CD4-positive, alpha-beta T cell (primary cell): Measurements from ENCODE around the gene TXNRD3. TPM values are rescaled to one million over a fixed set of nuclear protein-coding genes. Genes with fewer than 3 reads are reported as not detected.

ENCODE experiments used
- ATAC-seq: fragments of 200-7000 bp; cut with Tn5 transposase; one replicate; pipeline ENCODE4 v1.10.0; 2022; ENCODE audit warnings: mild to moderate bottlenecking; ENCODE audit not compliant: poor library complexity
- CTCF ChIA-PET: fragments of 350-600 bp; sonication (Branson Sonifier 250); formaldehyde crosslinking; loops from one replicate; lab custom pipeline; 2021; ENCODE audit warnings: antibody characterized with exemption, inconsistent platforms; lab: Charles Lee
- POLR2A ChIA-PET: fragments of 350-600 bp; sonication (Branson Sonifier 250); formaldehyde crosslinking; loops from one replicate; lab custom pipeline; 2021; ENCODE audit warnings: antibody characterized with exemption, inconsistent platforms; lab: Charles Lee
- DNase-seq, 14 experiments: peaks; one replicate each; pipeline ENCODE4 v3.0.0-alpha.2; 2013 to 2020; ENCODE audit warnings: mixed read lengths in 2 of 14
- H3K27ac ChIP-seq, 2 donors: one replicate each; pipeline versions ENCODE4 v1.5.1 to v1.7.0; 2013; ENCODE audit warnings: low read length in 2 of 2, low read depth in 1 of 2, mild to moderate bottlenecking in 1 of 2
- H3K27me3 ChIP-seq, 2 experiments: 1 replicate in 1 of 2; 2 replicates in 1 of 2; pipeline versions ENCODE4 v1.6.1 to v1.7.0; 2013; ENCODE audit warnings: low read length in 2 of 2, control low read depth in 1 of 2, mild to moderate bottlenecking in 1 of 2, moderate library complexity in 1 of 2; ENCODE audit not compliant: insufficient read depth in 2 of 2, control insufficient read depth in 1 of 2
- H3K36me3 ChIP-seq: one replicate; pipeline ENCODE4 v1.6.1; 2013; ENCODE audit warnings: low read length, control low read depth; ENCODE audit not compliant: insufficient read depth
- H3K4me1 ChIP-seq: one replicate; pipeline ENCODE4 v1.6.1; 2013; ENCODE audit warnings: low read length, control low read depth; ENCODE audit not compliant: insufficient read depth
- H3K4me3 ChIP-seq: one replicate; pipeline ENCODE4 v1.5.1; 2013; ENCODE audit warnings: mild to moderate bottlenecking, low read length, moderate library complexity
- H3K9me3 ChIP-seq, 2 experiments: 1 replicate in 1 of 2; 2 replicates in 1 of 2; pipeline versions ENCODE4 v1.6.1 to v1.7.0; 2013; ENCODE audit warnings: low read length in 2 of 2, mild to moderate bottlenecking in 2 of 2, control low read depth in 1 of 2, moderate library complexity in 1 of 2; ENCODE audit not compliant: control insufficient read depth in 1 of 2, insufficient read depth in 1 of 2
- H3K27ac Mint-ChIP-seq: one replicate; pipeline ENCODE4 v1.8.0; 2020; ENCODE audit warnings: mixed read lengths
- H3K27me3 Mint-ChIP-seq: one replicate; pipeline ENCODE4 v1.8.0; 2021; ENCODE audit warnings: mixed read lengths
- H3K36me3 Mint-ChIP-seq: one replicate; pipeline ENCODE4 v1.8.0; 2021; ENCODE audit warnings: low read depth, mixed read lengths
- H3K4me1 Mint-ChIP-seq: one replicate; pipeline ENCODE4 v1.8.0; 2021; ENCODE audit warnings: low read depth, mixed read lengths
- H3K4me3 Mint-ChIP-seq: one replicate; pipeline ENCODE4 v1.8.0; 2020; ENCODE audit warnings: mild to moderate bottlenecking, mixed read lengths
- H3K9me3 Mint-ChIP-seq: one replicate; pipeline ENCODE4 v1.8.0; 2020; ENCODE audit warnings: mixed read lengths
- intact Hi-C, 2 experiments: fragments of 100-400 bp; cut with DNase I in 1 of 2; cut with micrococcal nuclease in 1 of 2; formaldehyde crosslinking; loops; one replicate each; pipeline versions ENCODE4 v1.15.1 to v1.9.0; 2023 to 2025; cut with DNase I, micrococcal nuclease
- total RNA-seq, 174 experiments: library from RNA in 2 of 174; stranded (reverse) in 2 of 174; gene quantifications; one replicate each; pipeline ENCODE4 v1.2.3 and lab custom pipeline; 2021 to 2026
- TF ChIP-seq, protein P1 (sequence below): fragments of 200-600 bp; IDR thresholded peaks from one replicate; pipeline ENCODE4 v1.8.0; 2022; ENCODE audit warnings: antibody characterized with exemption, mild to moderate bottlenecking

TXNRD3 gene
- total RNA-seq, 2 experiments from 2014 or later = 1.0 to 1.5 TPM

DNA sequence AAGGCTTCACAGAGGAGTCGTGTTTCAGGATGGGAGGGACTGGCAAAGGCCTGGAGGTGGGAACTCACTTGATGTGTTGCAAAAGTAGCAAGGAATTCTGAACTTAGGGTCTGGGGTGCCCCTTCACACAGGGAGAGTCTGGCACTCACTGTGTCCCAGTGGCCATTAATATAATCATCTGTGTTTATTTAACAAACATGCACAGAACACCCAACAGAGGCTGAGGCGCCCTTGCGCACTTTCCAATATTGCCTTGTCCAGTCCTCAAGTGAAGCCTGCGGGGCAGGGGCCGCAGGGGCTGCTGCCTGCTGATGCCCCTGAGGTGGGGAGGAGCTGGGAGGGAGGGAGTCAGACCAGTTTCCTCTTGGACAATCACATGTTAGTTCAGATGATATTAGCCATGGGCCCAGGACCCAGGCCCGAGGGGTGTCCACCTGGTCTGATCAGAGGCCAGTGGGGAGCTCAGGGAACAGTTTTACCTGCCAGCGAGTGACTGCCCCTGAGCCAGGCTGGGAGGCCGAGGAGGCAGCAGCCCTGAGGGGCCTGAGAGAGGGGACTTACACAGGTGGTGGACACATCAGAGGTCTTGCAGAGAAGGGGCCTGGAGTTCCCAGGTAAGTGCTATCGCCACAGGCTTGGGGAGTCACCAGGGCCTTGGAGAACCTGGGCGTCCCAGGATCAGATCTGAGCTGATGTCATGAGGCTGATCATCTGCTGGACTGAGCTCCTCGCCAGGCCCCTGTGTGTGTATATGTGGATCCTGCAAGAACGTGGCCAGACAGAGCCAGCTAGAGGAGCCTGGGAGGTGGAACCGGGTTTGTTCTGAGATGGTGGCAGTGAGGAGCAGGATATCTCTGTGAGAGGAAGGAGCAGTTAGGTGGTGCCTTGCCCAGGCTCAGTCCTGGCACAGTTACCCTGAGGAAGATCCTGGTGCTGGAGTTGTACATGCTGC, 13.8 kb upstream of the TXNRD3 start:
- Histone ChIP-seq H3K4me1 (no peaks in the 10 kb centered on the region), H3K36me3 (no peaks in the 10 kb centered on the region), H3K27me3 (no peaks in the 10 kb centered on the region), H3K27ac (no peak overlapping the region), H3K9me3 (peaks cover 12 to 18% of the 10 kb centered on the region in 2 experiments), H3K4me3 (no peak overlapping the region)
- Mint-ChIP-seq H3K27ac (no peak overlapping the region), H3K4me1 (no peaks in the 10 kb centered on the region), H3K4me3 (no peak overlapping the region), H3K9me3 (no peaks in the 10 kb centered on the region), H3K36me3 (no peaks in the 10 kb centered on the region), H3K27me3 (no peaks in the 10 kb centered on the region)
- intact Hi-C loops = no loop called here
- CTCF ChIA-PET = no interaction called here
- no peak for DNase-seq
- ATAC-seq = no peak
- POLR2A ChIA-PET = no interaction called here
- TF ChIP-seq, protein P1, sequence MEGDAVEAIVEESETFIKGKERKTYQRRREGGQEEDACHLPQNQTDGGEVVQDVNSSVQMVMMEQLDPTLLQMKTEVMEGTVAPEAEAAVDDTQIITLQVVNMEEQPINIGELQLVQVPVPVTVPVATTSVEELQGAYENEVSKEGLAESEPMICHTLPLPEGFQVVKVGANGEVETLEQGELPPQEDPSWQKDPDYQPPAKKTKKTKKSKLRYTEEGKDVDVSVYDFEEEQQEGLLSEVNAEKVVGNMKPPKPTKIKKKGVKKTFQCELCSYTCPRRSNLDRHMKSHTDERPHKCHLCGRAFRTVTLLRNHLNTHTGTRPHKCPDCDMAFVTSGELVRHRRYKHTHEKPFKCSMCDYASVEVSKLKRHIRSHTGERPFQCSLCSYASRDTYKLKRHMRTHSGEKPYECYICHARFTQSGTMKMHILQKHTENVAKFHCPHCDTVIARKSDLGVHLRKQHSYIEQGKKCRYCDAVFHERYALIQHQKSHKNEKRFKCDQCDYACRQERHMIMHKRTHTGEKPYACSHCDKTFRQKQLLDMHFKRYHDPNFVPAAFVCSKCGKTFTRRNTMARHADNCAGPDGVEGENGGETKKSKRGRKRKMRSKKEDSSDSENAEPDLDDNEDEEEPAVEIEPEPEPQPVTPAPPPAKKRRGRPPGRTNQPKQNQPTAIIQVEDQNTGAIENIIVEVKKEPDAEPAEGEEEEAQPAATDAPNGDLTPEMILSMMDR = no peak

DNA sequence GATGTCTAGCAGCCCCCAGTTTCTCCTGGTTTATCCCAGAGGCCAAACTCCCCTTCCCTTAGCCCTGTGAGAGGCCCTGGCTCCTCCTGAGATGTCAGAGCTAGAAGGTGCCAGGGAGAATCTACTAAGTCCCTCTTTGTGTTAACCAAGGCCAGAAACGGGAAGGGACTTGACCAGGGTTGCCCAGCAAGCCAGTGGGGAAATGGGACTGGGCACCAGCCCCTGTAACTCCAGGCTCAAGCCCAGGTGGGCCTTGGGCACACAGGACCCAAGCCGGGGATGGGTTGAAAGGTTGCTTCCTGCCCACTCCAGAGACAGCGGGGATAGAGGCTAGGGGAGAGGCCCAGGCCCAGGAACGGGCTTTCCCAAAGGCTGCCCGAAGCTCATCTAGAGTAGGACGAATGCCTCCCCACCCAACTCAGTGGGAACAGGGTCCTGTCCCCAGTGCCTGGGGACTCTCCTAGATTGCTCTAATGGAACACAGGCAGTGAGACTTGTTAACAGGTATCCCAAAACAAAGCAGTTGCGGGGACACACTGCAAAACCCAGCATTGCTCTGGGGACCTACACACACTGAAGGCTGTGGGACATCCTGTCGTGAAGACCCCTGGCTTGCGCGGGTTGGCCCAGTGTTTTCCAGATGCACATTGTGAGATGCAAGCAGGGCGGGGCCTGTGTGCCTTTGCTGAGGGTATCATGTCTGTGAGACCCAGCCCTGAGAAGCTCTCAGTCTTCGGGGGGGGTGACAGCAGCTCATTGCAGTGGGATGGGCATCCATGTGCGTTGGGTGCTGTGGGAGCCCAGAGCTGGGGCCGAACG, 12.9 kb upstream of the TXNRD3 start:
- Mint-ChIP-seq H3K27ac (no peak overlapping the region), H3K36me3 (no peaks in the 10 kb centered on the region), H3K9me3 (no peaks in the 10 kb centered on the region), H3K27me3 (no peaks in the 10 kb centered on the region), H3K4me1 (no peaks in the 10 kb centered on the region), H3K4me3 (no peak overlapping the region)
- DNase-seq (no peak), ATAC-seq (no peak)
- Histone ChIP-seq H3K4me1 (no peaks in the 10 kb centered on the region), H3K9me3 (peaks cover 8 to 14% of the 10 kb centered on the region in 2 experiments), H3K4me3 (no peak overlapping the region), H3K27me3 (no peaks in the 10 kb centered on the region), H3K27ac (no peak overlapping the region), H3K36me3 (no peaks in the 10 kb centered on the region)
- ChIA-PET POLR2A (no interaction called here), CTCF (no interaction called here)
- intact Hi-C loops = no loop called here
- TF ChIP-seq, protein P1 = no peak

DNA sequence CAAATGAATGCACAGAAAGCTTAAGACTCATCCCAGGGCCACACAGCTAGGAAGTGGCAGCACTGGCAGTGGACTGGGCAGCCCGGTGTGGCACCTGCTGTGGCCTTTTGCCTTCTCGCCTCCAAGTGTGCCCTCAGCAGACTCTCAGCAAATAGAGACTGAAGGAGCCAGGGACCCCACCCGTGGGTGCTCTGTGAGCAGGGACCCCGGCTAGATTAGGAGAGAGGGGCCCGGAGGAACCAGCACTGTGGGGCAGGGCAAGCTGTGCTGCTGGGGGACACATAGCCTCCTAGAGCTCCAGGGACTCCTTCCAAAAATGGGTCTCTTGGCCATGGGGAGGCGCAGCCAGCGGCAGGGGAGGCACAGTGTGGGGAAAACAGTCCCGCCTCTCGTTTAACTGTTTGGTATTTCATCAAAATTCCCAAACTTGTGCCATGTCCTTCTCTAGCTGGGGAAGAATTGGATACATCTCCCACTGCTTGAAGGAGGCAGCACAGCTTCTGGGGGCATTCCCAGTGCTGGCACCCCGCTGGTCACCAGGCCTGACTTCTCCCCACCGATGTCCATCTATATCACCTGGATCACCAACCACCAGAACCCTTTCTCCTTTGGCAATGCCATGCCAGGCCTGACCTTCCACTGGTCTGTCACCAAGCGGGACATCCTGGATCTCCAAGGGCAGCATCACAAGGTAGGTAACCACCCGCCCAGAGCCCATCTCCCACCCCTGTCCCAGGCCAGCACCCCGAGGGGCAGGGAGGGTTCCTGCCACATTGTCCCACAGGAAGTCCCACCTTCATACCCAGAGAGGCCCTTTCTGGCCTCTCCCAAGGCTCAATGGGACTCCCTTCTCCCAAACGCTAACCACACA, 12.0 kb upstream of the TXNRD3 start:
- H3K4me1 ChIP-seq = no peaks in the 10 kb centered on the region
- CTCF ChIA-PET = no interaction called here

More for the DNA sequence above, 12.0 kb upstream of the TXNRD3 start:
- no peak overlapping the region for H3K4me3 ChIP-seq
- DNase-seq = no peak
- no peak overlapping the region for H3K27ac ChIP-seq
- no peaks in the 10 kb centered on the region for H3K36me3 Mint-ChIP-seq
- no peaks in the 10 kb centered on the region for H3K4me1 Mint-ChIP-seq
- H3K27me3 Mint-ChIP-seq = peaks cover 5% of the 10 kb centered on the region
- H3K9me3 Mint-ChIP-seq = no peaks in the 10 kb centered on the region
- no peaks in the 10 kb centered on the region for H3K36me3 ChIP-seq
- POLR2A ChIA-PET = no interaction called here
- no peak overlapping the region for H3K4me3 Mint-ChIP-seq
- H3K9me3 ChIP-seq = peaks cover 5 to 8% of the 10 kb centered on the region in 2 experiments
- H3K27ac Mint-ChIP-seq = no peak overlapping the region
- peaks cover 0 to 2% of the 10 kb centered on the region in 2 experiments for H3K27me3 ChIP-seq
- ATAC-seq = no peak
- intact Hi-C loops = no loop called here
- TF ChIP-seq, protein P1 = no peak
